Choroid plexus epithelial cell (primary cell): ENCODE measurements around the gene PHLDB1.
"Not testable (repeated sequence)": the region's sequence is repeated elsewhere in the genome, so short reads cannot be mapped to it uniquely, and the experiment has no call there.

Experiments
- DNase-seq: peaks from one replicate; pipeline ENCODE4 v3.0.0-alpha.2; 2010; ENCODE audit warnings: low read depth
- H3K4me3 ChIP-seq: 2 replicates; pipeline ENCODE4 v1.5.1; 2011; ENCODE audit warnings: low read depth, mild to moderate bottlenecking, control low read depth, low read length, moderate library complexity
- CTCF ChIP-seq: conservative IDR thresholded peaks from 2 replicates; pipeline ENCODE4 v1.5.1; 2011; ENCODE audit warnings: low read depth, mild to moderate bottlenecking, control low read depth, inconsistent platforms, low read length, moderate library complexity

The PHLDB1 gene

GRCh38 chr11:118596224-118597146 lies 10.9 kb upstream of the PHLDB1 start:
- no peak for DNase-seq
- H3K4me3 ChIP-seq = no peak overlapping the region

GRCh38 chr11:118597556-118597955 lies 9.9 kb upstream of the PHLDB1 start:
- H3K4me3 ChIP-seq = no peak overlapping the region
- no peak for TF ChIP-seq CTCF
- no peak for DNase-seq

More at GRCh38 chr11:118596224-118597146, 10.9 kb upstream of the PHLDB1 start:
- no peak for TF ChIP-seq CTCF

- no peak overlapping the region for H3K4me3 ChIP-seq
- DNase-seq = no peak
- TF ChIP-seq CTCF = no peak
These were observed 5.1 kb upstream of the PHLDB1 start for GRCh38 chr11:118602331-118602730.

- not testable (repeated sequence) for DNase-seq, H3K4me3 ChIP-seq
These were observed 3.7 kb upstream of the PHLDB1 start for GRCh38 chr11:118603709-118604108.

- no peak for DNase-seq
- H3K4me3 ChIP-seq = no peak overlapping the region
- TF ChIP-seq CTCF = no peak
These were observed 2.8 kb upstream of the PHLDB1 start for GRCh38 chr11:118604566-118604965.

GRCh38 chr11:118605116-118605867 lies 2.1 kb upstream of the PHLDB1 start:
- DNase-seq = peak; percentile 97
- H3K4me3 ChIP-seq = peak overlapping the region; percentile 22
- no peak for TF ChIP-seq CTCF

- peak overlapping the region; percentile 0 for H3K4me3 ChIP-seq
- no peak for TF ChIP-seq CTCF
- DNase-seq = peak; percentile 75
These were observed 1.1 kb upstream of the PHLDB1 start for GRCh38 chr11:118606157-118606843.
